Smooth muscle cell (in vitro differentiated cells): ENCODE results near the gene ATP13A4. TPM values are rescaled to one million over a fixed set of nuclear protein-coding genes. Genes with fewer than 3 reads are reported as not detected.

Experiments
- DNase-seq: peaks from one replicate; lab custom pipeline; 2025; ENCODE audit not compliant: unreplicated experiment; lab: John Stamatoyannopoulos, UW
- H2AFZ ChIP-seq: fragments of 200-600 bp; sonication (generic); 2 replicates; pipeline ENCODE4 v1.6.0; 2016; ENCODE audit warnings: antibody characterized with exemption, low read depth, mild to moderate bottlenecking
- H3F3A ChIP-seq: fragments of 200-600 bp; sonication (generic); 2 replicates; pipeline ENCODE4 v1.6.0; 2017; ENCODE audit warnings: antibody characterized with exemption, low read depth
- H3K27ac ChIP-seq: fragments of 200-600 bp; sonication (generic); 2 replicates; pipeline ENCODE4 v1.5.1; 2016; ENCODE audit warnings: low read depth, mild to moderate bottlenecking
- H3K27me3 ChIP-seq: fragments of 200-600 bp; sonication (generic); 2 replicates; pipeline ENCODE4 v1.6.1; 2016; ENCODE audit warnings: low read depth, mild to moderate bottlenecking
- H3K36me3 ChIP-seq: fragments of 200-600 bp; sonication (generic); 2 replicates; pipeline ENCODE4 v1.5.1; 2016; ENCODE audit warnings: low read depth
- H3K4me1 ChIP-seq: fragments of 200-600 bp; sonication (generic); 2 replicates; pipeline ENCODE4 v1.5.1; 2016; ENCODE audit warnings: low read depth
- H3K4me2 ChIP-seq: fragments of 200-600 bp; sonication (generic); 2 replicates; pipeline ENCODE4 v1.6.0; 2016; ENCODE audit warnings: mild to moderate bottlenecking
- H3K4me3 ChIP-seq: fragments of 200-600 bp; sonication (generic); 2 replicates; pipeline ENCODE4 v1.5.1; 2016; ENCODE audit warnings: mild to moderate bottlenecking
- H3K79me2 ChIP-seq: fragments of 200-600 bp; sonication (generic); 2 replicates; pipeline ENCODE4 v1.6.0; 2016; ENCODE audit warnings: low read depth, mild to moderate bottlenecking
- H3K9ac ChIP-seq: fragments of 200-600 bp; sonication (generic); 2 replicates; pipeline ENCODE4 v1.6.0; 2016; ENCODE audit warnings: low read depth
- H3K9me3 ChIP-seq: fragments of 200-600 bp; sonication (generic); replicated peaks from 2 replicates; pipeline ENCODE4 v1.5.1; 2016; ENCODE audit warnings: low read depth
- H4K20me1 ChIP-seq: fragments of 200-600 bp; sonication (generic); 2 replicates; pipeline ENCODE4 v1.6.0; 2016; ENCODE audit warnings: low read depth
- WGBS: methylation state at CpG from one replicate; pipeline ENCODE4 v1.1.7; 2016; ENCODE audit warnings: low lambda C conversion rate; 5-methylcytosine and 5-hydroxymethylcytosine counted together
- polyA plus RNA-seq: library from polyadenylated mRNA; unstranded; fragments of >200 nt; fragmentation: Nextera tagmentation; extraction: Ambion mirVana; gene quantifications from 2 replicates; pipeline ENCODE4 v1.2.1, GENCODE V29; 2016
- total RNA-seq: library from RNA; depleted of rRNA; stranded (reverse); fragments of >200 nt; gene quantifications from 2 replicates; pipeline ENCODE4 v1.2.3, GENCODE V29; 2014
- TF ChIP-seq, protein P1 (sequence below): fragments of 200-600 bp; sonication (generic); IDR thresholded peaks from 2 replicates; pipeline ENCODE4 v1.5.1; 2017; ENCODE audit warnings: borderline replicate concordance, mild to moderate bottlenecking, antibody characterized with exemption; ENCODE audit not compliant: insufficient read depth, poor library complexity, severe bottlenecking

ATP13A4 gene
- total and polyA plus RNA-seq, 2 experiments from 2014 or later, result 0.27 to 0.50 TPM

DNA sequence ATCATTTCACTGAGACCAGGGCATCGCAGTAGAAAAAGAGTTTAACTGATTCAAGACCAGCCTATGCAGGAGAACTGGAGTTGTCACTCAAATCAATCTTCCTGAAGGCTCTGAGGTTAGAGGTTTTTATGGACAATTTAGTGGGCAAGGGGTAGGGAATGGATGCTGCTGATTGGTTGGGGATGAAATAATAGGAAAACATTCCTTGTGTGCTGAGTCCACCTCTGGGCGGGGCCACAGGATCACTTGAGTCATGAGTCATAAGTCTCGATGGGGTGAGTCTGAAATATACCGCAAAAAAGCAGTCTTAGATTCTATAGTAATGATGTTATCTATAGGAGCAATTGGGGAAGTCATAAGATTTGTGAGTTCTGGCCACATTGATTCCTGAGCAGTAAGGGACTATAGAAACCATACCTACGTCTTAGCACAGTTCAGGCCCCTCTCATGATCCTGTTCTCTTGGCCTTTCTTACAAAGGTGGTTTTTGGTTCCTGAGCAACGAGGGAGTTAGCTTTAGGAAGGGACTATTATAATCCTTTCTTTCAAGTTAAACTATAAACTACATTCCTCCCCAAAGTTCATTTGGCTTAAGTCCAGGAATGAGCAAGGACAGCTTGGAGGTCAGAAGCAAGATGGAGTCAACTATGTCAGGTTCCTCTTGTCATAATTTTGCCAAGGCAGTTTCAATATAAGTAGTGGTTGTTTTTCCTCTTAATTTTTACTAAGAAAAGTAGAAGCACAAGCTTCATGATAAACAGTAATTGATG is 35.6 kb upstream of the ATP13A4 start:
- no peak overlapping the region for H3K4me3 ChIP-seq
- H3K9ac ChIP-seq, result peak overlapping the region; percentile 40
- peak overlapping the region; percentile 59 for H3K4me2 ChIP-seq
- no peaks in the 10 kb centered on the region for H3K27me3 ChIP-seq
- H2AFZ ChIP-seq, result no peak overlapping the region
- no peaks in the 10 kb centered on the region for H3K36me3 ChIP-seq
- WGBS, result 76% methylated on average over 6 of the region's 6 CpGs
- DNase-seq, result no peak
- no peaks in the 10 kb centered on the region for H3F3A ChIP-seq
- H3K79me2 ChIP-seq, result peaks cover 21% of the 10 kb centered on the region
- H4K20me1 ChIP-seq, result peaks cover 11% of the 10 kb centered on the region
- no peaks in the 10 kb centered on the region for H3K9me3 ChIP-seq
- TF ChIP-seq, protein P1, sequence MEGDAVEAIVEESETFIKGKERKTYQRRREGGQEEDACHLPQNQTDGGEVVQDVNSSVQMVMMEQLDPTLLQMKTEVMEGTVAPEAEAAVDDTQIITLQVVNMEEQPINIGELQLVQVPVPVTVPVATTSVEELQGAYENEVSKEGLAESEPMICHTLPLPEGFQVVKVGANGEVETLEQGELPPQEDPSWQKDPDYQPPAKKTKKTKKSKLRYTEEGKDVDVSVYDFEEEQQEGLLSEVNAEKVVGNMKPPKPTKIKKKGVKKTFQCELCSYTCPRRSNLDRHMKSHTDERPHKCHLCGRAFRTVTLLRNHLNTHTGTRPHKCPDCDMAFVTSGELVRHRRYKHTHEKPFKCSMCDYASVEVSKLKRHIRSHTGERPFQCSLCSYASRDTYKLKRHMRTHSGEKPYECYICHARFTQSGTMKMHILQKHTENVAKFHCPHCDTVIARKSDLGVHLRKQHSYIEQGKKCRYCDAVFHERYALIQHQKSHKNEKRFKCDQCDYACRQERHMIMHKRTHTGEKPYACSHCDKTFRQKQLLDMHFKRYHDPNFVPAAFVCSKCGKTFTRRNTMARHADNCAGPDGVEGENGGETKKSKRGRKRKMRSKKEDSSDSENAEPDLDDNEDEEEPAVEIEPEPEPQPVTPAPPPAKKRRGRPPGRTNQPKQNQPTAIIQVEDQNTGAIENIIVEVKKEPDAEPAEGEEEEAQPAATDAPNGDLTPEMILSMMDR, result no peak
- H3K4me1 ChIP-seq, result peaks cover 14% of the 10 kb centered on the region
- peak overlapping the region; percentile 80 for H3K27ac ChIP-seq

DNA sequence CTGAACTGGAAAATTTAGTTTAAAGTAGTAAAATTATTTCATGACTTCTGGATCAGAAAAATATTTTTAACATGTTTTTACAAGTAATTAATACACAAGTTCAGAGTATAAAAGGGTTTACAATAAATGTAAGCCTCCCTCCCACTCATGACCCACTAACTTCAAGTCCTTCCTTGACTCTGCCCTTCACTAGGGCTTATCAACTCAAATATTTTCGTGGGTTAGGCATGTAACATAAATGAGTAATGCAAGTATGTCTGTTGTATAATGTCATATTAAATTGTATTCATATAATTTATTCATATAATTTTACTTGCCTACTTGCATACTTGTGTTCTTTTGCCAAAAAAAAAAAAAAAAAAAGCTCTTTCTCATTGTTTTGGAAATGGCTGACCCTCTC is 34.9 kb upstream of the ATP13A4 start:
- Histone ChIP-seq H3K27me3 (no peaks in the 10 kb centered on the region), H3K79me2 (peaks cover 14% of the 10 kb centered on the region), H3F3A (no peaks in the 10 kb centered on the region), H3K4me1 (peaks cover 8% of the 10 kb centered on the region), H3K9me3 (no peaks in the 10 kb centered on the region), H3K36me3 (no peaks in the 10 kb centered on the region), H3K27ac (peak overlapping the region; percentile 80), H3K4me3 (no peak overlapping the region), H3K4me2 (peak overlapping the region; percentile 59), H2AFZ (no peak overlapping the region), H3K9ac (no peak overlapping the region), H4K20me1 (peaks cover 4% of the 10 kb centered on the region)
- WGBS, result 57% methylated on average over 1 of the region's 1 CpG
- DNase-seq, result no peak
- TF ChIP-seq, protein P1, result no peak

DNA sequence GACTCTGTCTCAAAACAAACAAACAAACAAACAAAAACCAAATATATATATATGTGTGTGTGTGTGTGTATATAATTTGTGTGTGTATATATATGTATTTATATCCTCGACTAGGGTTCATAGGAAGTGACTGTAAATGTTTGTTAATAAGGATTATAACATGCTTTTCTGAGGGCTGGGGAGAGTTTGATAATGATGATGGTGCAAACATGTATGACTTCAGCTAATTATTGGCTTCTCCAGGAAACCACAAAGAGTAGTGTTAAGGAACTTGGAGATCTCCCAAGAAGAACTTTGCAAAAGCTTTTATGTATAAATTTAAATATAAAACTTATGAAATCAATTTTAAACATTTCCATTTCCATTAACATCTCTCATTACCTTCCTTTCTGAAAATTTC is 34.4 kb upstream of the ATP13A4 start:
- WGBS, result 40% methylated on average over 1 of the region's 1 CpG
- DNase-seq, result no peak
- peak overlapping the region; percentile 80 for H3K27ac ChIP-seq
- no peak overlapping the region for H3K4me2 ChIP-seq
- H3K9me3 ChIP-seq, result no peaks in the 10 kb centered on the region
- H3K4me1 ChIP-seq, result peaks cover 3% of the 10 kb centered on the region
- H2AFZ ChIP-seq, result no peak overlapping the region
- peaks cover 9% of the 10 kb centered on the region for H3K79me2 ChIP-seq
- no peaks in the 10 kb centered on the region for H3F3A ChIP-seq
- no peak overlapping the region for H3K9ac ChIP-seq
- no peaks in the 10 kb centered on the region for H3K36me3 ChIP-seq
- H3K27me3 ChIP-seq, result no peaks in the 10 kb centered on the region
- H3K4me3 ChIP-seq, result no peak overlapping the region
- TF ChIP-seq, protein P1, result no peak
- no peaks in the 10 kb centered on the region for H4K20me1 ChIP-seq

DNA sequence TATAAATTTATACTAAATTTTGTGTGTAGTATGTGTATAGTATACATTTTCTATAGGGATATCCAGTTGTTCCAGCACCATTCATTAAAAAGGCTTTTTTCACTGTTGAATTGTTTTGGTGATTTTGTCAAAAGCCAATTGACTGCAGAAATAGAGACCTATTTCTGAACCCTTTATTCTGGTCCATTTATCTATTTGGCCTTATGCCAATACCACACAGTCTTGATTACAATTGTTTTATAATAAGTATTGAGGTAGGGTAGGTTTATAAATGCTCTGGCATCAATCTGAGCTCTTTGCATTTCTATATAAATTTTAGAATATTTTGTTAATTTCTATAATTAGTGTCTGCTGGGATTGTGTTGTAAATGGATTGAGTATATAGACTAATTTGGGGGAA is 31.8 kb upstream of the ATP13A4 start:
- no peak overlapping the region for H3K27ac ChIP-seq
- DNase-seq, result no peak
- H3K4me3 ChIP-seq, result no peak overlapping the region

More for the DNA sequence above, 31.8 kb upstream of the ATP13A4 start:
- Histone ChIP-seq H4K20me1 (no peaks in the 10 kb centered on the region), H3K4me2 (no peak overlapping the region), H3F3A (no peaks in the 10 kb centered on the region), H3K36me3 (no peaks in the 10 kb centered on the region), H3K4me1 (no peaks in the 10 kb centered on the region), H3K27me3 (no peaks in the 10 kb centered on the region), H3K79me2 (no peaks in the 10 kb centered on the region), H3K9ac (no peak overlapping the region), H2AFZ (no peak overlapping the region), H3K9me3 (no peaks in the 10 kb centered on the region)
- TF ChIP-seq, protein P1, result no peak
